Ascending aorta (tissue), 2 donors: Measurements from ENCODE around the gene ANKRD52. TPM values are rescaled to one million over a fixed set of nuclear protein-coding genes. Genes with fewer than 3 reads are reported as not detected.

ENCODE experiments used
- DNase-seq, 2 donors: peaks; one replicate each; pipeline ENCODE4 v3.0.0-alpha.2; 2019; ENCODE audit warnings: low spot score in 2 of 2
- H3K27ac ChIP-seq, 2 donors: fragments of 200-600 bp; sonication (generic); one replicate each; pipeline ENCODE4 v1.5.1; 2016 to 2017; ENCODE audit warnings: mild to moderate bottlenecking in 1 of 2
- H3K27me3 ChIP-seq: fragments of 200-600 bp; sonication (generic); one replicate; pipeline ENCODE4 v1.5.1; 2017
- H3K36me3 ChIP-seq, 2 donors: fragments of 200-600 bp; sonication (generic); one replicate each; pipeline ENCODE4 v1.5.1; 2016
- H3K4me1 ChIP-seq, 2 donors: fragments of 200-600 bp; sonication (generic); one replicate each; pipeline ENCODE4 v1.5.1; 2016 to 2017; ENCODE audit warnings: mild to moderate bottlenecking in 1 of 2
- H3K4me3 ChIP-seq, 2 donors: fragments of 200-600 bp; sonication (generic); one replicate each; pipeline ENCODE4 v1.5.1; 2016 to 2017; ENCODE audit warnings: mild to moderate bottlenecking in 1 of 2
- H3K9me3 ChIP-seq, 2 donors: fragments of 200-600 bp; sonication (generic); one replicate each; pipeline ENCODE4 v1.5.1; 2016
- intact Hi-C: fragments of 100-400 bp; cut with DNase I; formaldehyde crosslinking; loops from one replicate; pipeline ENCODE4 v1.15.1; 2023
- total RNA-seq: library from RNA; depleted of rRNA; stranded (reverse); fragments of >200 nt; gene quantifications from one replicate; pipeline ENCODE4 v1.1.0, GENCODE V29; 2016
- TF ChIP-seq, protein P1 (sequence below), 3 experiments: fragments of 200-600 bp in 2 of 3; fragments of 450-650 bp in 1 of 3; sonication (generic) in 2 of 3; IDR thresholded peaks; one replicate each; pipeline ENCODE4 v1.5.1; 2016 to 2019; ENCODE audit warnings: antibody characterized with exemption in 3 of 3, mild to moderate bottlenecking in 1 of 3, moderate library complexity in 1 of 3

Gene ANKRD52
- total RNA-seq, 1 donor from 2014 or later: 17.5 TPM

DNA sequence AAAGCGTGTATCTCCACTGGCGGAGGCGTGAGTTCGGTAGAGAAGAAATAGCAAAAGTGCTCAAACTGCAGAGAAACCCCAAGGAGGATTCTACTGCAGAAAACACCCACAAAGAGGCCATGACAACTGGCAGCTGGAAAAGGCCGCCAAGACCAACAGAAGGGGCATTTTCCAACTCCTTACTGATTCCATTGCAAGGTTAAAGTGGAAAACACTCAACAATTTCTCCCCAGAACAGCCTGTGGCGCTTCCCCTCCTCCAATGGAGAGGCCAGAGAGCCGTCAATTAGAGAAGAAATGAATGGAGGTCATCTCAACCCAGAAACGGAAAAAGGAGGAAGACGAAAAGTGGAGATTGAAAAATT, 618 bp upstream of the ANKRD52 start:
- Histone ChIP-seq H3K9me3 (no peaks in the 10 kb centered on the region), H3K27ac (peak overlapping the region; percentile 75 to 89), H3K4me1 (peaks cover 3 to 19% of the 10 kb centered on the region in 2 donors), H3K36me3 (peaks cover 18 to 22% of the 10 kb centered on the region in 2 donors), H3K4me3 (peak overlapping the region; percentile 69 to 89), H3K27me3 (no peaks in the 10 kb centered on the region)
- intact Hi-C loops: loop anchor here (1.0 to 2.0 kb wide), 3 partner anchors 8 to 70 kb away; partner anchors contain the start of genes NABP2 and SMARCC2
- no peak for DNase-seq
- TF ChIP-seq, protein P1, sequence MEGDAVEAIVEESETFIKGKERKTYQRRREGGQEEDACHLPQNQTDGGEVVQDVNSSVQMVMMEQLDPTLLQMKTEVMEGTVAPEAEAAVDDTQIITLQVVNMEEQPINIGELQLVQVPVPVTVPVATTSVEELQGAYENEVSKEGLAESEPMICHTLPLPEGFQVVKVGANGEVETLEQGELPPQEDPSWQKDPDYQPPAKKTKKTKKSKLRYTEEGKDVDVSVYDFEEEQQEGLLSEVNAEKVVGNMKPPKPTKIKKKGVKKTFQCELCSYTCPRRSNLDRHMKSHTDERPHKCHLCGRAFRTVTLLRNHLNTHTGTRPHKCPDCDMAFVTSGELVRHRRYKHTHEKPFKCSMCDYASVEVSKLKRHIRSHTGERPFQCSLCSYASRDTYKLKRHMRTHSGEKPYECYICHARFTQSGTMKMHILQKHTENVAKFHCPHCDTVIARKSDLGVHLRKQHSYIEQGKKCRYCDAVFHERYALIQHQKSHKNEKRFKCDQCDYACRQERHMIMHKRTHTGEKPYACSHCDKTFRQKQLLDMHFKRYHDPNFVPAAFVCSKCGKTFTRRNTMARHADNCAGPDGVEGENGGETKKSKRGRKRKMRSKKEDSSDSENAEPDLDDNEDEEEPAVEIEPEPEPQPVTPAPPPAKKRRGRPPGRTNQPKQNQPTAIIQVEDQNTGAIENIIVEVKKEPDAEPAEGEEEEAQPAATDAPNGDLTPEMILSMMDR (IDR thresholded peaks at IDR 0.05): no peak

DNA sequence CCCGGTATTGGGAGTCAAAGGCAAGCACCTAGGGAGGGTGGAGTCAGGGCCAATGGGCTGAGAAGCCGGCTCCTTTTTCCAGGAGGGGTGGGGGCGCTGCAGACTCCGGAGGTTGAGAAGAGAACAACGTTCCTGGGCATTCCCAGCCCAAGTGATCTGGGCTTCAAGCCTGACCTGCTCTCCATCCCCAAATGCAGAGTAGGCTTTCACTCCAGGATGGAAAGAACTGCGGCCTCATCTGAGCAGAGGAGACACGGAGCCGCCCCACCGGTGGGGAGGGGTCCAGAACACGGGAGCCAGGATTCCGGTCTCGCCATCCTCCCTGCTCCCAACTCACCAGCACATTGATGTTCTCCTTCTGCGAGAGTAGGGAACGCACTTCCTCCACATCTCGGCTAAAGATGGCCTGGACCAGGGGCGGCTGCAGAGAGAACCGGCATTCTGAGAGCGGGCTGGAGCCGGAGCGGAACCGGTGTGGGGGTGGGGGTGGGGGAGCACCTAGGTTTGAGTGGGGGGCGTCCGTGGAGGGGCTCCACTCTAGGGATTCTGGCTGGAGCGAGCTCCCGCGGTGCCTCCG, 605 bp downstream of the ANKRD52 start:
- Histone ChIP-seq H3K4me3 (peak overlapping the region; percentile 69 to 89), H3K27ac (peak overlapping the region; percentile 64 to 89), H3K4me1 (peaks cover 3 to 19% of the 10 kb centered on the region in 2 donors), H3K36me3 (peaks cover 30 to 34% of the 10 kb centered on the region in 2 donors), H3K9me3 (no peaks in the 10 kb centered on the region), H3K27me3 (no peaks in the 10 kb centered on the region)
- intact Hi-C loops: loop anchor here (1.0 to 2.0 kb wide), 3 partner anchors 10 to 69 kb away; partner anchors contain the start of genes NABP2 and SMARCC2
- TF ChIP-seq, protein P1 (IDR thresholded peaks at IDR 0.05): no peak
- DNase-seq: no peak

DNA sequence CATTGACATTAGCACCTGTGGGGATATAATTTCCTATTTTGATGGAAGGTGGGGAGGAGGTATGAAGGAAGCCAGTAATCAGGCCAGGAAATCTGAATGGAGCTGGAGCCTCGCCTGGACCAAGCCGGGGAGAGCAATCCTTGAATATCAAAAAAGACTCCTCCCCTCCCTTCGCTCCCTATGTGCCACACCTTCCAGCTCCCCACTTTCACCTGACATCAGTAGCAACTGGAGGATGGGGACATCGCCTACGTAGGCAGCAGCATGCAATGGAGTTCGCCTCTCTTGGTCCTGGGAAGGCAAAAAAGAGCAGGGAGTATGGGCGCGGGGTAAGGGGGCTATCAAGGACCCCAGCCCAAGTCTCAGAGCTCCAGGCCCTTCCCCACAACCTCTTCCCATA, 1.1 kb downstream of the ANKRD52 start:
- TF ChIP-seq, protein P1 (IDR thresholded peaks at IDR 0.05): no peak
- Histone ChIP-seq H3K4me3 (peak overlapping the region; percentile 69 to 89), H3K36me3 (peaks cover 35 to 39% of the 10 kb centered on the region in 2 donors), H3K27ac (peak overlapping the region; percentile 6 to 89), H3K4me1 (peaks cover 3 to 19% of the 10 kb centered on the region in 2 donors), H3K27me3 (no peaks in the 10 kb centered on the region), H3K9me3 (no peaks in the 10 kb centered on the region)
- no peak for DNase-seq
- intact Hi-C loops: no loop called here

DNA sequence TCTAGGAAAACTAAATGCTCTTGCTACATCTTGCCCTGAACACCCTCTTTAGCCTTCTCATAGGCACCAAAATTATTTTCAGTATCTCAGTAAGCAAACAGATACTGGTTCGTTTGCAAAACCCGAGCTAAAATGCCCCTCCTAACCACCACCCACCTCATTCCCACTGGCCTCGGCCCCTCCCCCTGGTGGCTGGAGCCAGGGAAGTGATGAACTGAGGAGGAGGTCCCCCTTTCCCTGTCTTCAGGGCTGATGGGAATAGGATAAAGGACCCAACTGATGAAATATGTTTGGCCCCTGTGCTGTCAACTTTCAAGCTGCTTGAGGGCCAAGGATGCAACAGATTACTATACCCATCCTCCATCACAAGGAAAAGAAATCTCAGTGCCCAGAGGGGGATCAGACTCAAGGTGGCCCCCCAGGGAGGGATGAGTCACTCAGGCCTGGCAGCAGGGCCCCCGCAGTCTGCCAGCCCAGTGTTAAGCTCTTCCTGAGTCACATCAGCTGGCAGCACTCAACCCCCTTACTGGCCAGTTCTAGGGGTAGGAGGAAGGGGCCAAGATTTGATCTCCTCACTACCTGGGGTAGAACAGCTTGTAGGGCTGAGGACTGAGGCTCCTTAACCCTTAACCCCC, 1.7 kb downstream of the ANKRD52 start:
- H3K4me3 ChIP-seq: peak overlapping the region; percentile 69 to 89
- intact Hi-C loops: no loop called here
- TF ChIP-seq, protein P1 (IDR thresholded peaks at IDR 0.05): no peak
- no peak for DNase-seq
- peaks cover 3 to 19% of the 10 kb centered on the region in 2 donors for H3K4me1 ChIP-seq
- peaks cover 41 to 45% of the 10 kb centered on the region in 2 donors for H3K36me3 ChIP-seq
- H3K27me3 ChIP-seq: no peaks in the 10 kb centered on the region
- H3K9me3 ChIP-seq: no peaks in the 10 kb centered on the region
- peak overlapping the region; percentile 6 to 89 for H3K27ac ChIP-seq

DNA sequence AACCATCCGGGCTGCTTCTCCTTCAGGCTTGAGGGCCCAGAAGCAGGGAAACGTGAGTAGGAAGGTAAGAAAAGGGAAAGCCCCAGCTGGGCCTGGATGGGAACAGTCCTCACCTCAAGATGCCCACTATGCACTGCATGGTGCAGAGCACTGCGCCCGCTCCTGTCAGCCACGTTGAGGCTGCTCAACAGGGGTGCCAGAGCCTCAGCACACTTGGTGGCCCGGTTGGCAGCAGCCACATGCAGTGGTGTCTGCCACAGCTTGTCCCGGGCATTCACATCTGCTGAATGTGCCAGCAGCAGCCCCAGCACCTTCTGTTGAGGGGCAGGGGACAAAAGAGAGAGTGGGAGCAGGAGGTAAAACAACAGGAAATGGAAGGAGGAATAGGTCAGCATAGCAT, 2.5 kb downstream of the ANKRD52 start:
- no peaks in the 10 kb centered on the region for H3K9me3 ChIP-seq
- H3K27ac ChIP-seq: no peak overlapping the region
- intact Hi-C loops: no loop called here
- peaks cover 3 to 19% of the 10 kb centered on the region in 2 donors for H3K4me1 ChIP-seq
- H3K27me3 ChIP-seq: no peaks in the 10 kb centered on the region
- peaks cover 47 to 53% of the 10 kb centered on the region in 2 donors for H3K36me3 ChIP-seq
- no peak overlapping the region for H3K4me3 ChIP-seq
- TF ChIP-seq, protein P1 (IDR thresholded peaks at IDR 0.05): no peak
- DNase-seq: no peak
